ENCODE data around the gene PARD3.

- TF ChIP-seq CTCF (conservative IDR thresholded peaks at IDR 0.05; ENCODE audit: low read depth, low read length) (no peak), EZH2 (IDR thresholded peaks at IDR 0.05; ENCODE audit: low read length, unreplicated experiment) (no peak), EZH2phosphoT487 (IDR thresholded peaks at IDR 0.05; ENCODE audit: borderline replicate concordance, low read length) (no peak)
Observed at GRCh38 chr10:34303022-34303421, 512.1 kb downstream of the PARD3 start.
